ENCODE measurements around the gene CD63.
A peak's percentile ranks its signal among the peaks of the same experiment; 100 is the strongest.

CD63 gene

GRCh38 chr12:55684761-55685370 lies 43.9 kb downstream of the CD63 start:
- no peak for DNase-seq

GRCh38 chr12:55683676-55684075 lies 45.1 kb downstream of the CD63 start:
- DNase-seq = no peak

- no peak for DNase-seq
Measured at GRCh38 chr12:55682087-55682796, 46.6 kb downstream of the CD63 start.

DNA sequence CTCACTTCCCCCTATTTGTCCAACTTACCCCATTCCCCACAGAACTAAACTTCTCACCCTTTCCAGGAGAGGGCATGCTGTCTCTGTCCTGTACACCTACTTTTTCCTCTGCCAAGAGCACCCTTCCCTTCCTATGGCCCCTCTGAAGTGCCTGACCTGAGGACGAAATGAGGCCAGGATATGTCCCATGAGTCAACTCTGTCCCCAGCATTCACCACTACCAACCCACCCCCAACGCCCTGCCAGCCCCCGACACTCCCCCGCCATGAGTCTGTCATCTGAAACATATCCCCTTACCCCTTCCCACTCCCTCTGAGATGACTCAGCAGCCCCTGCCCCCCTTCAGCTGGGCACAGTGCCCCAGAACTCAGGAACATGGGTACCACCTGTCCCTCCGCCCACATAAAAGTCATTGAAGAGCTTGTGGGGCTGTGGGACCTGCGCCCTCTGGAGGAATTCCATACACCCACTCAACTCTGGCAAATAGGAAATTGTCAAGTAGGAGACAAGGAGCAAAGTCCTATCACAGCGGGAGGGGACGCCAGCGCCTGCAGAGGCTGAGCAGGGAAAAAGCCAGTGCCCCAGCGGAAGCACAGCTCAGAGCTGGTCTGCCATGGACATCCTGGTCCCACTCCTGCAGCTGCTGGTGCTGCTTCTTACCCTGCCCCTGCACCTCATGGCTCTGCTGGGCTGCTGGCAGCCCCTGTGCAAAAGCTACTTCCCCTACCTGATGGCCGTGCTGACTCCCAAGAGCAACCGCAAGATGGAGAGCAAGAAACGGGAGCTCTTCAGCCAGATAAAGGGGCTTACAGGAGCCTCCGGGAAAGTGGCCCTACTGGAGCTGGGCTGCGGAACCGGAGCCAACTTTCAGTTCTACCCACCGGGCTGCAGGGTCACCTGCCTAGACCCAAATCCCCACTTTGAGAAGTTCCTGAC lies 47.4 kb downstream of the CD63 start:
- peak in 1 of 2 experiments; percentile 41 for DNase-seq

GRCh38 chr12:55679691-55680090 lies 49.1 kb downstream of the CD63 start:
- DNase-seq = no peak

DNA sequence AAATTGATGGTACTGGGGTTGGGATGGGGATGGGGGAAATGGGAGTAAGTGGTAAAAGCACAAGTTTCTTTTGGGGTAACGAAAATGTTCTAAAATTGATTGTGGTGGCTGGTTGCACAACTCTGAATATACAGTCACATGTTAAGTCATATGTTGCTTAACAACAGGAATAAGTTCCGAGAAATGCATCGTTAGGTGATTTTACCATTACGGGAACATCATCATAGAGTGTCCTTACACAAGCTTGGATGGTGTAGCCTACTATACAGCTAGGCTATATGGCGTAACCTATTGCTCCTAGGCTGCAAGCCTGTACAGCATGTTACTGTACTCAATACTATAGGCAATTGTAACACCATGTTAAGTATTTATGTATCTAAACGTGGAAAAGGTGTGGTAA lies 52.1 kb downstream of the CD63 start:
- DNase-seq = no peak

DNA sequence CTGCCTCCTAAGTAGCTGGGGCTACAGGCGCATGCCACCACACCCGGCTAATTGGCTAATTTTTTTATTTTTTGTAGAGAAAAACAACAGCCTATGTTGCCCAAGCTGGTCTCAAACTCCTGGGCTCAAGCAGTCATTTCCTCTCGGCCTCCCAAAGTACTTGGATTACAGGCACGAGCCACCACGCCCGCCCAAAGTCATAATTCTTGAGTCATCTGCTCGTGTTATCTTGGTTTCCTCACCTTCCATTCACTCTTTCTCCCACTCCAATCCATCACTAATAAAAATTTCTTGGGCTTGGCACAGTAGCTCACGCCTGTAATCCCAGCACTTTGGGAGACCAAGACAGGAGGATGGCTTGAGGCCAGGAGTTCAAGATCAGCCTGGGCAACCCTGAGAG lies 53.1 kb downstream of the CD63 start:
- DNase-seq = no peak
